KMS-11 (cell line): ENCODE data around the gene ESRP2.

Experiments
- H2AFZ ChIP-seq: fragments of 200-600 bp; sonication (generic); 2 replicates; pipeline ENCODE4 v1.6.1; 2016; ENCODE audit warnings: antibody characterized with exemption, mixed run types, low read depth
- H3K27ac ChIP-seq: fragments of 200-600 bp; sonication (generic); 2 replicates; pipeline ENCODE4 v1.6.1; 2016; ENCODE audit warnings: mild to moderate bottlenecking, mixed run types
- H3K27me3 ChIP-seq: fragments of 200-600 bp; sonication (generic); 2 replicates; pipeline ENCODE4 v1.6.1; 2017; ENCODE audit warnings: mild to moderate bottlenecking, low read depth, mixed run types, moderate library complexity; ENCODE audit not compliant: insufficient read depth
- H3K36me3 ChIP-seq: fragments of 200-600 bp; sonication (generic); 2 replicates; pipeline ENCODE4 v1.6.1; 2017; ENCODE audit warnings: mild to moderate bottlenecking, mixed run types; ENCODE audit not compliant: insufficient read depth
- H3K4me1 ChIP-seq: fragments of 200-600 bp; sonication (generic); 2 replicates; pipeline ENCODE4 v1.6.1; 2016; ENCODE audit warnings: mild to moderate bottlenecking, low read depth, mixed run types; ENCODE audit not compliant: poor library complexity, severe bottlenecking
- H3K4me2 ChIP-seq: fragments of 200-600 bp; sonication (generic); 2 replicates; pipeline ENCODE4 v1.7.0; 2016; ENCODE audit warnings: mild to moderate bottlenecking, mixed run types
- H3K4me3 ChIP-seq: fragments of 200-600 bp; sonication (generic); IDR thresholded peaks from 2 replicates; pipeline ENCODE4 v1.6.1; 2017; ENCODE audit warnings: low read depth, low read length, mixed read lengths; ENCODE audit not compliant: insufficient read depth
- H3K79me2 ChIP-seq: fragments of 200-600 bp; sonication (generic); 2 replicates; pipeline ENCODE4 v1.6.1; 2016; ENCODE audit warnings: low read depth, mixed run types; ENCODE audit not compliant: insufficient read depth
- H3K9ac ChIP-seq: fragments of 200-600 bp; sonication (generic); 2 replicates; pipeline ENCODE4 v1.6.1; 2016; ENCODE audit warnings: mild to moderate bottlenecking, mixed run types
- H4K20me1 ChIP-seq: fragments of 200-600 bp; sonication (generic); 2 replicates; pipeline ENCODE4 v1.6.1; 2016; ENCODE audit warnings: mild to moderate bottlenecking, mixed run types; ENCODE audit not compliant: insufficient read depth
- CTCF ChIP-seq: fragments of 200-600 bp; sonication (generic); conservative IDR thresholded peaks from 2 replicates; pipeline ENCODE4 v1.6.1; 2017; ENCODE audit warnings: low read depth, mild to moderate bottlenecking, antibody characterized with exemption, low read length, moderate library complexity, mixed read lengths

ESRP2 gene

GRCh38 chr16:68267612-68268405 is 31.9 kb upstream of the ESRP2 start:
- no peak for TF ChIP-seq CTCF

GRCh38 chr16:68265078-68265920 is 29.4 kb upstream of the ESRP2 start:
- no peak for TF ChIP-seq CTCF
- H3K9ac ChIP-seq, result peak overlapping the region; percentile 86
- H3K27me3 ChIP-seq, result no peaks in the 10 kb centered on the region
- no peaks in the 10 kb centered on the region; the same call in 1 of the 2 replicates for H3K36me3 ChIP-seq
- H3K79me2 ChIP-seq, result peaks cover 58% of the 10 kb centered on the region
- H3K27ac ChIP-seq, result peak overlapping the region; percentile 88
- H2AFZ ChIP-seq, result peak overlapping the region; percentile 79
- peak overlapping the region; percentile 85 for H3K4me2 ChIP-seq
- H4K20me1 ChIP-seq, result peaks cover 24% of the 10 kb centered on the region
- peaks cover 72% of the 10 kb centered on the region for H3K4me1 ChIP-seq
- no peak overlapping the region for H3K4me3 ChIP-seq

More at GRCh38 chr16:68267612-68268405, 31.9 kb upstream of the ESRP2 start:
- Histone ChIP-seq H4K20me1 (peaks cover 34% of the 10 kb centered on the region), H3K4me2 (no peak overlapping the region), H3K4me1 (peaks cover 71% of the 10 kb centered on the region), H3K79me2 (peaks cover 83% of the 10 kb centered on the region), H3K9ac (no peak overlapping the region), H2AFZ (no peak overlapping the region), H3K36me3 (peaks cover 3% of the 10 kb centered on the region; the same call in 1 of the 2 replicates), H3K4me3 (no peak overlapping the region), H3K27ac (no peak overlapping the region), H3K27me3 (no peaks in the 10 kb centered on the region)

GRCh38 chr16:68264128-68265077 is 28.5 kb upstream of the ESRP2 start, which contains the start of gene SLC7A6:
TSS of gene SLC7A6 (plus strand) at chr16:68264526. CDS start at chr16:68274727, 10,201 bp downstream.
- Histone ChIP-seq H3K79me2 (peaks cover 49% of the 10 kb centered on the region), H4K20me1 (peaks cover 22% of the 10 kb centered on the region; the same call in 1 of the 2 replicates), H2AFZ (peak within 1 kb of the TSS; percentile 79), H3K4me1 (peaks cover 74% of the 10 kb centered on the region), H3K9ac (peak within 1 kb of the TSS; percentile 86), H3K27ac (peak within 1 kb of the TSS; percentile 88), H3K4me2 (peak within 1 kb of the TSS; percentile 85), H3K4me3 (no peak within 1 kb of the TSS), H3K36me3 (no peaks in the 10 kb centered on the region; the same call in 1 of the 2 replicates), H3K27me3 (no peaks in the 10 kb centered on the region)
- TF ChIP-seq CTCF, result peak; percentile 73
